WTC11 (cell line): ENCODE measurements around the gene DMD. TPM values are rescaled to one million over a fixed set of nuclear protein-coding genes. Genes with fewer than 3 reads are reported as not detected.

ENCODE experiments used
- ATAC-seq: fragments of 200-7000 bp; cut with Tn5 transposase; 2 replicates; pipeline ENCODE4 v1.10.0; 2021; ENCODE audit warnings: mild to moderate bottlenecking, moderate library complexity
- CTCF ChIA-PET: fragments of 300-600 bp; sonication (Branson Sonifier 250); formaldehyde crosslinking; loops from one replicate; lab custom pipeline; 2021; ENCODE audit warnings: antibody characterized with exemption; lab: Charles Lee
- POLR2A ChIA-PET: fragments of 350-600 bp; sonication (Branson Sonifier 250); formaldehyde crosslinking; loops from one replicate; lab custom pipeline; 2021; ENCODE audit warnings: antibody characterized with exemption; lab: Charles Lee
- DNase-seq: peaks from one replicate; pipeline ENCODE4 v3.0.0; 2021; ENCODE audit warnings: low spot score
- H3K27ac Mint-ChIP-seq: 2 replicates; pipeline ENCODE4 v1.8.0; 2021; ENCODE audit warnings: mixed read lengths
- H3K27me3 Mint-ChIP-seq: 2 replicates; pipeline ENCODE4 v1.8.0; 2021; ENCODE audit warnings: low read depth, mild to moderate bottlenecking, moderate library complexity, mixed read lengths
- H3K36me3 Mint-ChIP-seq: 2 replicates; pipeline ENCODE4 v1.8.0; 2021; ENCODE audit warnings: mixed read lengths
- H3K4me1 Mint-ChIP-seq: 2 replicates; pipeline ENCODE4 v1.8.0; 2022; ENCODE audit warnings: mixed read lengths
- H3K4me3 Mint-ChIP-seq: 2 replicates; pipeline ENCODE4 v1.8.0; 2021; ENCODE audit warnings: mild to moderate bottlenecking, moderate library complexity, mixed read lengths
- H3K9me3 Mint-ChIP-seq: 2 replicates; pipeline ENCODE4 v1.8.0; 2021; ENCODE audit warnings: mixed read lengths
- FOXP1 ChIP-seq: sonication (generic); formaldehyde crosslinking; IDR thresholded peaks from 2 replicates; pipeline ENCODE4 v1.8.0; 2022; ENCODE audit warnings: missing genetic modification reagents, mild to moderate bottlenecking, moderate library complexity, borderline replicate concordance
- GABPB1 ChIP-seq: sonication (generic); formaldehyde crosslinking; IDR thresholded peaks from 2 replicates; pipeline ENCODE4 v1.8.1; 2023; ENCODE audit warnings: mild to moderate bottlenecking, missing genetic modification reagents
- JAZF1 ChIP-seq: fragments of 250-450 bp; sonication (Bioruptor Pico); IDR thresholded peaks from 2 replicates; pipeline ENCODE4 v1.9.0; 2021; ENCODE audit warnings: moderate library complexity, mild to moderate bottlenecking, inconsistent platforms
- JUN ChIP-seq: sonication (generic); formaldehyde crosslinking; IDR thresholded peaks from 2 replicates; pipeline ENCODE4 v1.8.0; 2023; ENCODE audit warnings: mild to moderate bottlenecking, missing genetic modification reagents
- MXD4 ChIP-seq: fragments of 250-450 bp; sonication (Bioruptor Pico); IDR thresholded peaks from 2 replicates; pipeline ENCODE4 v1.8.0; 2021; ENCODE audit warnings: mild to moderate bottlenecking, moderate library complexity, borderline replicate concordance
- NFE2L1 ChIP-seq: sonication (generic); formaldehyde crosslinking; IDR thresholded peaks from 2 replicates; pipeline ENCODE4 v1.8.1; 2023; ENCODE audit warnings: missing genetic modification reagents
- NFYB ChIP-seq: sonication (generic); formaldehyde crosslinking; conservative IDR thresholded peaks from 2 replicates; pipeline ENCODE4 v1.8.0; 2022; ENCODE audit warnings: low read depth, missing genetic modification reagents
- PRRX2 ChIP-seq: fragments of 250-450 bp; sonication (Bioruptor Pico); IDR thresholded peaks from 2 replicates; pipeline ENCODE4 v1.8.0; 2021; ENCODE audit warnings: mild to moderate bottlenecking
- TEAD1 ChIP-seq: sonication (generic); formaldehyde crosslinking; IDR thresholded peaks from 2 replicates; pipeline ENCODE4 v1.8.0; 2022; ENCODE audit warnings: mild to moderate bottlenecking, missing genetic modification reagents
- ZBTB21 ChIP-seq: sonication (generic); formaldehyde crosslinking; IDR thresholded peaks from 2 replicates; pipeline ENCODE4 v1.8.1; 2023; ENCODE audit warnings: mild to moderate bottlenecking, missing genetic modification reagents, borderline replicate concordance
- ZNF138 ChIP-seq: sonication (generic); formaldehyde crosslinking; conservative IDR thresholded peaks from 2 replicates; pipeline ENCODE4 v1.8.1; 2022; ENCODE audit warnings: mild to moderate bottlenecking, moderate library complexity, missing genetic modification reagents
- ZNF219 ChIP-seq: sonication (generic); formaldehyde crosslinking; IDR thresholded peaks from 2 replicates; pipeline ENCODE4 v1.8.0; 2023; ENCODE audit warnings: missing genetic modification reagents, mild to moderate bottlenecking, borderline replicate concordance
- ZNF263 ChIP-seq: sonication (generic); formaldehyde crosslinking; IDR thresholded peaks from 2 replicates; pipeline ENCODE4 v1.8.1; 2022; ENCODE audit warnings: low read depth, mild to moderate bottlenecking, moderate library complexity, missing genetic modification reagents
- total RNA-seq: library from RNA; stranded (reverse); gene quantifications from 3 replicates; pipeline ENCODE4 v1.2.3, GENCODE V29; 2021
- TF ChIP-seq, protein P1 (sequence below): sonication (generic); formaldehyde crosslinking; IDR thresholded peaks from 2 replicates; pipeline ENCODE4 v1.8.0; 2022; ENCODE audit warnings: mild to moderate bottlenecking, missing genetic modification reagents
- TF ChIP-seq, protein P2 (sequence below): fragments of 250-450 bp; sonication (Bioruptor Pico); IDR thresholded peaks from 2 replicates; pipeline ENCODE4 v1.9.0; 2021; ENCODE audit warnings: mild to moderate bottlenecking
- TF ChIP-seq, protein P3 (sequence below): sonication (generic); formaldehyde crosslinking; IDR thresholded peaks from 2 replicates; pipeline ENCODE4 v1.8.1; 2023; ENCODE audit warnings: mild to moderate bottlenecking, missing genetic modification reagents, moderate library complexity
- TF ChIP-seq, protein P4 (sequence below): sonication (generic); formaldehyde crosslinking; IDR thresholded peaks from 2 replicates; pipeline ENCODE4 v1.8.1; 2023; ENCODE audit warnings: mild to moderate bottlenecking, moderate library complexity, missing genetic modification reagents
- TF ChIP-seq, protein P5 (sequence below): sonication (generic); formaldehyde crosslinking; IDR thresholded peaks from 2 replicates; pipeline ENCODE4 v1.8.1; 2022; ENCODE audit warnings: mild to moderate bottlenecking, missing genetic modification reagents, moderate library complexity, borderline replicate concordance
- TF ChIP-seq, protein P6 (sequence below): sonication (generic); formaldehyde crosslinking; IDR thresholded peaks from 2 replicates; pipeline ENCODE4 v1.8.1; 2022; ENCODE audit warnings: mild to moderate bottlenecking, moderate library complexity, missing genetic modification reagents
- TF ChIP-seq, protein P7 (sequence below): sonication (generic); formaldehyde crosslinking; IDR thresholded peaks from 2 replicates; pipeline ENCODE4 v1.8.0; 2022; ENCODE audit warnings: mild to moderate bottlenecking, missing genetic modification reagents
- TF ChIP-seq, protein P8 (sequence below): fragments of 250-450 bp; sonication (Bioruptor Pico); conservative IDR thresholded peaks from 2 replicates; pipeline ENCODE4 v1.9.0; 2021; ENCODE audit warnings: mild to moderate bottlenecking

Gene DMD
- total RNA-seq, 1 experiment from 2014 or later: 9.1 TPM

DNA sequence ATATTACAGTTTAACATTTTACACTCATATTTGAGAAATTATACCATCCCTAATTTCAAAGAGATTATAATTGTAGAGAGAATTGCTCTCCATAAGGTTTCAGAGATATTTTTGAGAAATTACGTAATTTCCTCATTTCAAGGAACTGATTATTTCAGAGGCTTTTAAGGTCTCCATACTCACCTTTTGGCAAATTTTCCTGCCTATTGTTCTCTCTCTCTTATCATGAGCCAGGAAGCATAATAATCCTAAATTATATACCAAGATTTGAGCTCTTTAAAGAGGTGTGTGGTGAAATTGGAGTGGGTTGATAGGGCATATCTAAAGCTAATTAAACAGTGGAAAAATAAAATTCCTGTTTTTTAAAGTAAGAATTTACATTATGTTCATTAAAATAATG is 1890.6 kb downstream of the DMD start:
- no peaks in the 10 kb centered on the region for H3K27me3 Mint-ChIP-seq
- no peak overlapping the region for H3K27ac Mint-ChIP-seq
- DNase-seq: no peak
- H3K4me1 Mint-ChIP-seq: peaks cover 18% of the 10 kb centered on the region
- ChIA-PET POLR2A (no interaction called here), CTCF (no interaction called here)
- no peak for ATAC-seq
- H3K36me3 Mint-ChIP-seq: no peaks in the 10 kb centered on the region
- H3K9me3 Mint-ChIP-seq: no peaks in the 10 kb centered on the region
- no peak overlapping the region for H3K4me3 Mint-ChIP-seq
- TF ChIP-seq, protein P1, sequence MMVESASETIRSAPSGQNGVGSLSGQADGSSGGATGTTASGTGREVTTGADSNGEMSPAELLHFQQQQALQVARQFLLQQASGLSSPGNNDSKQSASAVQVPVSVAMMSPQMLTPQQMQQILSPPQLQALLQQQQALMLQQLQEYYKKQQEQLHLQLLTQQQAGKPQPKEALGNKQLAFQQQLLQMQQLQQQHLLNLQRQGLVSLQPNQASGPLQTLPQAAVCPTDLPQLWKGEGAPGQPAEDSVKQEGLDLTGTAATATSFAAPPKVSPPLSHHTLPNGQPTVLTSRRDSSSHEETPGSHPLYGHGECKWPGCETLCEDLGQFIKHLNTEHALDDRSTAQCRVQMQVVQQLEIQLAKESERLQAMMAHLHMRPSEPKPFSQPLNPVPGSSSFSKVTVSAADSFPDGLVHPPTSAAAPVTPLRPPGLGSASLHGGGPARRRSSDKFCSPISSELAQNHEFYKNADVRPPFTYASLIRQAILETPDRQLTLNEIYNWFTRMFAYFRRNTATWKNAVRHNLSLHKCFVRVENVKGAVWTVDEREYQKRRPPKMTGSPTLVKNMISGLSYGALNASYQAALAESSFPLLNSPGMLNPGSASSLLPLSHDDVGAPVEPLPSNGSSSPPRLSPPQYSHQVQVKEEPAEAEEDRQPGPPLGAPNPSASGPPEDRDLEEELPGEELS: no peak
- TF ChIP-seq GABPB1 (CRISPR knock-in tag) (no peak), NFE2L1 (no peak), ZBTB21 (CRISPR knock-in tag) (no peak), PRRX2 (no peak), JAZF1 (CRISPR knock-in tag) (no peak), NFYB (CRISPR knock-in tag) (no peak), JUN (no peak), TEAD1 (CRISPR knock-in tag) (no peak), ZNF219 (CRISPR knock-in tag) (no peak), ZNF138 (CRISPR knock-in tag) (no peak), MXD4 (CRISPR knock-in tag) (no peak)
- TF ChIP-seq, protein P2, sequence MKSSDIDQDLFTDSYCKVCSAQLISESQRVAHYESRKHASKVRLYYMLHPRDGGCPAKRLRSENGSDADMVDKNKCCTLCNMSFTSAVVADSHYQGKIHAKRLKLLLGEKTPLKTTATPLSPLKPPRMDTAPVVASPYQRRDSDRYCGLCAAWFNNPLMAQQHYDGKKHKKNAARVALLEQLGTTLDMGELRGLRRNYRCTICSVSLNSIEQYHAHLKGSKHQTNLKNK (CRISPR knock-in tag): no peak
- TF ChIP-seq, protein P3, sequence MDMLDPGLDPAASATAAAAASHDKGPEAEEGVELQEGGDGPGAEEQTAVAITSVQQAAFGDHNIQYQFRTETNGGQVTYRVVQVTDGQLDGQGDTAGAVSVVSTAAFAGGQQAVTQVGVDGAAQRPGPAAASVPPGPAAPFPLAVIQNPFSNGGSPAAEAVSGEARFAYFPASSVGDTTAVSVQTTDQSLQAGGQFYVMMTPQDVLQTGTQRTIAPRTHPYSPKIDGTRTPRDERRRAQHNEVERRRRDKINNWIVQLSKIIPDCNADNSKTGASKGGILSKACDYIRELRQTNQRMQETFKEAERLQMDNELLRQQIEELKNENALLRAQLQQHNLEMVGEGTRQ (CRISPR knock-in tag): no peak
- TF ChIP-seq, protein P4, sequence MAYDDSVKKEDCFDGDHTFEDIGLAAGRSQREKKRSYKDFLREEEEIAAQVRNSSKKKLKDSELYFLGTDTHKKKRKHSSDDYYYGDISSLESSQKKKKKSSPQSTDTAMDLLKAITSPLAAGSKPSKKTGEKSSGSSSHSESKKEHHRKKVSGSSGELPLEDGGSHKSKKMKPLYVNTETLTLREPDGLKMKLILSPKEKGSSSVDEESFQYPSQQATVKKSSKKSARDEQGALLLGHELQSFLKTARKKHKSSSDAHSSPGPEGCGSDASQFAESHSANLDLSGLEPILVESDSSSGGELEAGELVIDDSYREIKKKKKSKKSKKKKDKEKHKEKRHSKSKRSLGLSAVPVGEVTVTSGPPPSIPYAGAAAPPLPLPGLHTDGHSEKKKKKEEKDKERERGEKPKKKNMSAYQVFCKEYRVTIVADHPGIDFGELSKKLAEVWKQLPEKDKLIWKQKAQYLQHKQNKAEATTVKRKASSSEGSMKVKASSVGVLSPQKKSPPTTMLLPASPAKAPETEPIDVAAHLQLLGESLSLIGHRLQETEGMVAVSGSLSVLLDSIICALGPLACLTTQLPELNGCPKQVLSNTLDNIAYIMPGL (CRISPR knock-in tag): no peak

DNA sequence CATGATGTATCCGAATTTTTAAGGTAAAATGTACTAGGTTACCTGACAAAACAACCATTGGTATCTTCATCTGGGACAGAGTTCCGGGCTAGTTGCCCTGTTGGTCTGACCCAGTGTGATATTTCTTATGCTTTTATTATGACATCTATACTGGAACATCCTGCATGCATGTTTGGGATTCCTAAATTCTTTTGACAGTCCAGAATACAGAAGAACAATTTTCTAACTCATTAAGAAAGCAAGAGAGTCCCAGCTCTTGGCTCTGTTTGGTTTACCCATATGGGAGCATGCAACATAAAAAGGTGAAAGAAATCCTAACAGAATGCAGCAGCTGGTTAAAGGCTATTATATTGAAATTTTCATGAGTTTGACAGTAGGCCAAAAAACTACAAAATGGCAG is 1891.8 kb downstream of the DMD start:
- Mint-ChIP-seq H3K4me1 (peaks cover 21% of the 10 kb centered on the region), H3K4me3 (no peak overlapping the region), H3K36me3 (no peaks in the 10 kb centered on the region), H3K27me3 (no peaks in the 10 kb centered on the region), H3K9me3 (no peaks in the 10 kb centered on the region), H3K27ac (no peak overlapping the region)
- ATAC-seq (no peak), DNase-seq (no peak)
- POLR2A ChIA-PET: no interaction called here
- CTCF ChIA-PET: no interaction called here
- TF ChIP-seq, protein P5, sequence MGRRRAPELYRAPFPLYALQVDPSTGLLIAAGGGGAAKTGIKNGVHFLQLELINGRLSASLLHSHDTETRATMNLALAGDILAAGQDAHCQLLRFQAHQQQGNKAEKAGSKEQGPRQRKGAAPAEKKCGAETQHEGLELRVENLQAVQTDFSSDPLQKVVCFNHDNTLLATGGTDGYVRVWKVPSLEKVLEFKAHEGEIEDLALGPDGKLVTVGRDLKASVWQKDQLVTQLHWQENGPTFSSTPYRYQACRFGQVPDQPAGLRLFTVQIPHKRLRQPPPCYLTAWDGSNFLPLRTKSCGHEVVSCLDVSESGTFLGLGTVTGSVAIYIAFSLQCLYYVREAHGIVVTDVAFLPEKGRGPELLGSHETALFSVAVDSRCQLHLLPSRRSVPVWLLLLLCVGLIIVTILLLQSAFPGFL (CRISPR knock-in tag): no peak
- TF ChIP-seq, protein P6, sequence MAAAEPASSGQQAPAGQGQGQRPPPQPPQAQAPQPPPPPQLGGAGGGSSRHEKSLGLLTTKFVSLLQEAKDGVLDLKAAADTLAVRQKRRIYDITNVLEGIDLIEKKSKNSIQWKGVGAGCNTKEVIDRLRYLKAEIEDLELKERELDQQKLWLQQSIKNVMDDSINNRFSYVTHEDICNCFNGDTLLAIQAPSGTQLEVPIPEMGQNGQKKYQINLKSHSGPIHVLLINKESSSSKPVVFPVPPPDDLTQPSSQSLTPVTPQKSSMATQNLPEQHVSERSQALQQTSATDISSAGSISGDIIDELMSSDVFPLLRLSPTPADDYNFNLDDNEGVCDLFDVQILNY (CRISPR knock-in tag): no peak
- TF ChIP-seq, protein P7, sequence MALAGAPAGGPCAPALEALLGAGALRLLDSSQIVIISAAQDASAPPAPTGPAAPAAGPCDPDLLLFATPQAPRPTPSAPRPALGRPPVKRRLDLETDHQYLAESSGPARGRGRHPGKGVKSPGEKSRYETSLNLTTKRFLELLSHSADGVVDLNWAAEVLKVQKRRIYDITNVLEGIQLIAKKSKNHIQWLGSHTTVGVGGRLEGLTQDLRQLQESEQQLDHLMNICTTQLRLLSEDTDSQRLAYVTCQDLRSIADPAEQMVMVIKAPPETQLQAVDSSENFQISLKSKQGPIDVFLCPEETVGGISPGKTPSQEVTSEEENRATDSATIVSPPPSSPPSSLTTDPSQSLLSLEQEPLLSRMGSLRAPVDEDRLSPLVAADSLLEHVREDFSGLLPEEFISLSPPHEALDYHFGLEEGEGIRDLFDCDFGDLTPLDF (CRISPR knock-in tag): no peak
- TF ChIP-seq FOXP1 (CRISPR knock-in tag) (no peak), TEAD1 (CRISPR knock-in tag) (no peak), ZNF263 (CRISPR knock-in tag) (no peak)
- TF ChIP-seq, protein P1: no peak
- TF ChIP-seq, protein P4 (CRISPR knock-in tag): no peak
- TF ChIP-seq, protein P8, sequence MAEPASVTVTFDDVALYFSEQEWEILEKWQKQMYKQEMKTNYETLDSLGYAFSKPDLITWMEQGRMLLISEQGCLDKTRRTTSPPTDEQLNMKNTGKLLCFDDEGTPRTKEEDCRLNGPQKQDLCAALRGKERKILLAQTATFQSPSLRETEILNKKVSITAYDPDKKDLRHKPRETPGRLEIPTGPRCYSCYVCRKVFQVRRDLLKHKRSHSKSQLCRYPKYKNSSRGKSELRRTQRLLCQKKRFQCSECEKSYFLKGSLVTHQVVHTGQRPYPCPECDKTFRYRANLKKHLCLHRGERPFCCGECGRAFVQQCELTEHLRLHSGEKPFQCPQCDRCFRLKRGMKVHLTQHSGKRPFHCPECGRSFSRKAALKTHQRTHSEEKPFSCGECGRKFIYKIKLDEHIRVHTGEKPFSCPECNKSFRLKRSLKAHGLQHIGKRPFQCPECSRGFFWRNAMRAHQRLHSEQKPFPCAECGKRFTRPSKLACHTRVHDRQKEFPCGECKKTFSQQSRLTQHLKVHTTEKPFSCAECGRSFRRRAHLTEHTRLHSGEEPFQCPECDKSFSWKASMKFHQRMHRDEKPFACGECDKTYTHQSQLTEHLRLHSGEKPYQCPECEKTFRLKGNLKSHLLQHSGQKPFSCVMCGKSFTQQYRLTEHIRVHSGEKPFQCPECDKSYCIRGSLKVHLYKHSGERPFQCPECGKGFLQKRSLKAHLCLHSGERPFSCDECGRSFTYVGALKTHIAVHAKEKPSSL (CRISPR knock-in tag): no peak
